ENCODE measurements around the gene TINCR.
A peak's percentile ranks its signal among the peaks of the same experiment; 100 is the strongest.

Gene TINCR

DNA sequence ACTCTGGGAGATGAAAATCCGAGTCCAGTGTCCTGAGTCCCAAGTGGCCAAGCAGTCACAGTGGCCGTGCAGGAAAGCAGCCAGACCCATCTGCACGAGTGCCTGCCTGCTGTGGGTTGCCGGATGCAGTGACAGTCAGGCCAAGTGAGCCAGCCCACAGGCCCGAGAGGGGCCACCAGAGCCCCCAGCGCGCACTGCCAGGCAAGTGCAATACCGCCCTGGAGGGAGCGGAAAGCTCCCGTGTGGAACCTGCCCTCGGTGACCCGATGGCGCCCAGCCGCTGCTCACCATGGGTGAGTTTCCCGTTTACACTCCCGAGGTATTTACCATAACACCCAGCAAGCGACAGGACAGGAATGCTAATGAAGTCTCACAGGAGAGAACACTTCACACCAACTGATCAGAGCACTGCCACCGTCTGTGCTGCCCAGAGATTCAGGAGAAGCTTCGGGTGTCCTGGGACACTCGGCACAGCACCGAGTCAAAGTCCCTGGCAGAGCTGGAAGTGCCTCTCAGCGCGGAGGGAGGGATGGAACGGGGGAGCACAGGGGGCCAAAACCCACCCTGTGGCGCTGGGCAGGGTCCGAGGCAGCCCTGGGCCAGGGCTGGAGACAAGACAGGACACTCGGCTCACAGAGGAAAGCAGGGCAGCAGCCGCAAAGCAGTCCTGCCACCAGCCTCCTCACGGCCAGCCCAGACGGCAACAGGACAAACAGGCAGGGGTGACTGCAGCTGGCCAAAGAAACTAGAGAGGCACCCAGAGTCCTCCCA lies 21.3 kb upstream of the TINCR start:
- no peak for DNase-seq

DNA sequence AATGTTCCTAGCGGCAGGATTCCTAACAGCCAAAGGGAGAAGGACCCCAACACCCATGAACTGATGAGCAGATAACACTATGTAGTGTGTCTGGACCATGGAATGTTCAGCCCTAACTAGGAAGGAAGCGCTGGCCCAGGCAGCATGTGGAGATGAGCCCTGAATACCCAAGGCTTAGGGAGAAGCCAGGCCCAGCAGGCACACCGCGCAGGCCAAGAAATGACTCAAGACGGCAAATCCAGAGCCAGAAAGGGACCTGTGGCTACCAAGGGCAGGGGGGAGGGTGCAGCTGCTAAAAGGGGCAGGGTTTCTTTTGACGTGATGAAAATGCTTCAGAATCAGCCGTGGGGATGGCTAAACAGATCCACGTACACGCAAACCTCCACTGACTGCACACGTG lies 20.7 kb upstream of the TINCR start:
- DNase-seq: no peak

DNA sequence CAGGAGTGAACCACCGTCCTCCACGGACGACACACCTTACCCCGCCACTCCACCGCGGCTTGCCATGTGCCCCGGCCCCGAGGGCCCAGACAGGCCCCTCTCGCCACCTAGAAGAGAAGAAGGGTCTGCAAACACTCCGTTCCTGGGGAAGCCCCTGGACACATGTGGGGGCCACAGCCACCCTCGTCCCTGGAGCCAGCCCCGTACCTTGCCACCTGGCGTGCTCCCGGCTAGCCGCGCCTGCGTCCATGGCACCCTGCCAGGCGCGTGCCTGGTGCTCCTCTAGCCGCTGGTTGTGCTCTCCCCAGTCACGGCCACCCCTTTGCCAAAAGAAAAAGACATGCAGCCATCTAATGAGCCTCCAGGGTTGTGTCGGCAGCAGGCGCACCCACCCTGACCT lies 19.9 kb upstream of the TINCR start:
- DNase-seq: no peak

DNA sequence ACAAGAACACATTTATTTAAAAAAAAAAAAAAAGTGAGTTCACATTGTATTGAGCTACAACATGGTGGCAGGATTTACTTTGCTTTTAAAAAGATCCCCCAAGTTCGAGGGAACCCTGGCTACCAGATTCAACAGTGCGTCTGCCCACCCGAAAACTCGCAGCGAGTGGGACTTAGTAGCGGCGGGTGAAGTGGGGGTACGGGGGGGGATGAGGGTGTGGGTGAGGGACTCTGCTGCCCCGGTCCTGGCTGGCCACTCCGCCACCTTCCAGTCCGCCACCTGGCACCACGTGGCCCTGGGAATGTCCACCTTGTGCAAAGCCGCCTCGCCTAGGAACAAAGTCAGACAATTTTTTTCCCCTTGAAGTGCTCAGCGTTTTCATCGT lies 19.3 kb upstream of the TINCR start:
- no peak for DNase-seq

DNA sequence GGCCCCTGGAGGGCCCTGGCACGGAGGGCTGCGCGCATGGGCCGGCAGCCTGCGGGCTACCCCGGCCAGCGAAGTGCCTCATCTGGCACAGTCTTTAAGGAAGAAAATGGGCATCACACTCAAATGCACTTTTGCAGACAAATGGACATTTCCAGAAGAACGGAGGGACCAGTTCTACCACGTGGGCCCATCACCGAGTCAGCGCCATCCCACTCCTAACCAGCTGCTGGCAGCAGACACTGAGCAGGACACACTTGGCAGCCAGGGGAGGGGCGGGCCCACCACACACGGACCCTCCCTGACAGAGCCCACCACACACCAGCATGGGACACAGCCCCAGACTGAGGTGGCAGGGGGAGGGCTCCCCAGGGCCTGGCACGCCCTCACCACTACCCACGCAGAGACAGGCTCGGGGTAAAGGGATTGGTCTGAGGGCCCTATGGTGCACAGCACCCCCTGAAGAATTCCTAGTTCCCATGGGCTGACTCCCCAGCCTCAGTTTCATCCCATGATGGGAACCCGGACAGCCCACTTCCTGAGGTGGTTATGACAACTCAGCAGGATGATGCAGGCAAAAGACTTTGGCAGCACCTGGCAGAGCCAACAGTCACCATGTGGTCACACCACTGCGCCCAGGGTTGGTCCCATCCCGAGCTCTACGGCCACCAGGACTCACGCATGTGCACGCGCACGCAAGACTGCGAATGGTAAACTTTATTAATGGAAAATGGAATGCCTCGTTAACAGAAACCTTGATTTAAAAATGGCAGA lies 18.7 kb upstream of the TINCR start:
- no peak for DNase-seq

DNA sequence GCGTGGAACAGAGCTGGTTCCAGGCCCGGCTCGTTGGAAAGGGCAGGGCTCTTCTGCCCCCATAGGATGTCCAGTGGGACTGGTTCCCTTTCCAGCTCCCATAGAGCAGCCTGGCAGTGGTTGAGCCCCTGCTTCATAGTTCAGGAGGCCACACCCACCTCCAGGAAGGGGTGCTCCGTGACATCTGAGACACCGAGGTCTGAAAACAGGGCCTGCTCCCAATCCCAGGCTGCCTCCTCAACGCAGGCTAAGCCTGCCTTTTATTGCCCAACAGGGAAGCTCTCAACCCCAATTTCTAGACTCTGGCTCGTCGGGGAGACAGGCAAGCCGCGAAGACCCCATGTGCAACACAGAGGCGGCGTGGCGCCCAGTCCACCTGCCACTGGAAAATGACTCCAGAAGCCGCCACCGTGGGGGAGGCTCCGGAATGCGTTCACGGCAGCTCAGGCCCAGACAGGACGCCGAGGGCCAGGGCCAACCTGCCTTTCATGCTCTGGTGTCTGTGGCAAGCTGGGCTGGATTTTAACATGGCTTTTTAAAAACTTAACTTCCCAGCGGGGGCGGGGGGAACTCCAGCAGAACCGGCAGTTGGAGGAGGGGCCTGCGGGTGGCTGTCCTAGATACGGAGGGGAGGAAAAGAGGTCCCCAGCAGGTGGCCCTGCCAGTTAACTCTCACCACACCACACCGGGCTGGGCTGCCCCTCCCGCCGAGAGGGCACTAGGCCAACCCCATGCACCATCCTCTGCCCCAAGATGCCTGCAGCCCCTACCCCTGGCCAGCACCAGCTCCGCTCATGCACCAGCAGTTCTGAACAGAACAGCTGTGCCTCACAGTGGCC lies 17.9 kb upstream of the TINCR start:
- DNase-seq: peak; percentile 54

DNA sequence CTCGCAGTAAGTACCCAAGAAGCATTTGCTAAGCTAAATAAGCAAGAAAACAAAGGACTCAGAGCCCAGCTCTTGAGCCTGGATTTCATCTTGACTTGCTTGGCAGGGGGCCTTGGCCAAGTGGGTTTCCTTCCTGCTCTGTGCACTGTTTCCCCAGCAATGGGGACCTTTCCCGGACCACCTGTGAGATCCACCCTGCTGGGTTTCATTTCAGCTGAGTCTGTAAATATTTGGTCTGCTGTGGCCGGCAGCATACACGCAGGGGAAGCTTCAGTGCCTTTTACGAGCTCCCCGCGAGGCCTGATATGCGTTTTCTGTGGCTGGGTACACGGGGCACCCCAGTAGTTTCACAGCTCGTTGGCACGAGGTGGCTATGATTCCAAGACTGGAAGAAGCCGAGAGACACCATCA lies 12.4 kb upstream of the TINCR start:
- DNase-seq: no peak

DNA sequence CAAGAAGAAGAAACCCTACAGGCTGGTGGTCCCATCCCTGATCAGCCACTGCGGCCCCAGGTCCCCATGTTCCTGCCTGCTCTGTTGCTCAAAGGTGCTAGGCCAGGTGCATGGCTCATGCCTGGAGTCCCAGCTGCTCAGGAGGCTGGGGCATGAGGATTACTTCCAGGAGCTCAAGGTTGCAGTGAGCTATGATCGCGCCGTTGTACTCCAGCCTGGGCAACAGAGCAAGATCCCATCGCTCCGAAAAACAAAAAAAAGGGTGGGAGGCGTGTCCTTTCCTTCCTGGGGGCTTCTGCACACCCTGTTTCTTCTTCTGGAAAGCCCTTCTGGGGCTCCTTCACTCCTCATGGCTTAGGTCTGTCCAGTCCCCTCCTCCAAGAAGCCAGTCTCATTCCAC lies 11.9 kb upstream of the TINCR start:
- DNase-seq: no peak

DNA sequence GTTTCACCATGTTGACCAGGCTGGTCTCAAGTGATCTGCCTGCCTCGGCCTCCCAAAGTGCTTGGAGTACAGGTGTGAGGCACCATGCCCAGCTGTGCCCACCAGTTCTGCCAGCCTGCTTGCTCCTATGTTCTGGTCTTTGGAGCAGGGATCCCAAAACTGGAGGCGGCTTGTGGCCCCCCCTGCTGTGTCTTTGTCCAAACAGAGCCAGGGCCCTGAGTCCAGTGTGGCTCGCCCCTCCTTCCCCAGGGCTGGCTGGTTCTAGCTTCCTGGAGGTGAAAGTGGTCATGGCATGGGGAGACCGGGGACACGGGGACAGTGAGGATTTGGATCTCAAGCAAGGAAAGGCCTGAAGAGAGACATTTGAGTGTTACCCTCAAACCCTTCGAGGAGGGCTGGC lies 11.5 kb upstream of the TINCR start:
- no peak for DNase-seq

DNA sequence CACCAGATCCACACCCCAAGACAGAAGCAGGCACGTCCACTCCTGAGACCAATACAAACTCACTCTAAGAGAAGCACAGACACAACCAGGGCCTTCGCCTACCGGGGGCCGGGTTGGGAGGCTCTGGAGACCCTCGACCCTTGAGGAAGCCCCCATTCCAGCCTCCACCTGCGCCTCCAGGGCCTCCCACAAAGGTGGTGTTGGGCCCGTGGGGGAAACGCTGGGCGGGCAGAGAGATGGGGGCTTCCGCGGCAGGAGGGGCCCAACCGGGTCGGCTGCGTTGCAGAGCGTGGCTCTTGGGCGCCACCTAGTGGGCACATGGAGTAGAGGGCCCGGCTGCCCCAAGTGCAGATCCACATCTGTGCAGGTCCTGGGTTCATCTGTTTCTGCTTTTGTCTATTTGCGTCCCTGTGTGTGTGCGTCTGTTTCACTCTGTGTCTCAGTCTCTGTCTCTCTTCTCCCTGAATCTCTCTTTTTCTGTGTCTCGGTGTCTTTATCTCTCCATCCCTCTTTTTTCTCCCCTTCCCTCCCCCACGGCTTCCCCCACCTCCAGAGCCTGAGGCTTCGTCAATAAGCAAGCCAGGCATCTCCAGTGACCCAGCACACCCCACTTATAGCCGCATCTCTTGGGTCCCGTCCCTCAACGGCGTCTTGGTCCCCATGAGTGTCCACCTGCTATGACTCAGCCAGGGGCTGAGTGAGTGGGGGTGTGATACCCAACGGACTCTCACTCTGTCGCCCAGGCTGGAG lies 10.5 kb upstream of the TINCR start:
- DNase-seq: peak; percentile 50

DNA sequence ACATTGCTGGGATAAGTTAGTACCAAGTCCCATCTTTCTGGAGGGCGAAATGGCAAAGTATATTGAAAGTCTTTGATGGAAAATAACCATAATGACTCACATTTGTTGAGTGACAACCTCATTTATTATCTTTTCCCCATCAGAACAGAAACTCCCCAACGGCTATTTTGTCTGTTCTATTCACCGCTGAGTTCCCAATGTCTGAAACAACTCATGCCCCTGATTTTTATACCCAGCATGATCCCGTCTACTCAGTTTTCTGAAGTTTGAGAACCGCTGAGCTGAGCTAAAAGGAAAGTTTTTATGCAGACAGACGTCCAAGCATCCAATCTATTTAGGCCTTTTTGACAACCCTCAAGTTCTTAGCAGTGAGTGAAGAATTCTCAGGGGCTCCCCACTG lies 7.8 kb upstream of the TINCR start:
- DNase-seq: no peak

DNA sequence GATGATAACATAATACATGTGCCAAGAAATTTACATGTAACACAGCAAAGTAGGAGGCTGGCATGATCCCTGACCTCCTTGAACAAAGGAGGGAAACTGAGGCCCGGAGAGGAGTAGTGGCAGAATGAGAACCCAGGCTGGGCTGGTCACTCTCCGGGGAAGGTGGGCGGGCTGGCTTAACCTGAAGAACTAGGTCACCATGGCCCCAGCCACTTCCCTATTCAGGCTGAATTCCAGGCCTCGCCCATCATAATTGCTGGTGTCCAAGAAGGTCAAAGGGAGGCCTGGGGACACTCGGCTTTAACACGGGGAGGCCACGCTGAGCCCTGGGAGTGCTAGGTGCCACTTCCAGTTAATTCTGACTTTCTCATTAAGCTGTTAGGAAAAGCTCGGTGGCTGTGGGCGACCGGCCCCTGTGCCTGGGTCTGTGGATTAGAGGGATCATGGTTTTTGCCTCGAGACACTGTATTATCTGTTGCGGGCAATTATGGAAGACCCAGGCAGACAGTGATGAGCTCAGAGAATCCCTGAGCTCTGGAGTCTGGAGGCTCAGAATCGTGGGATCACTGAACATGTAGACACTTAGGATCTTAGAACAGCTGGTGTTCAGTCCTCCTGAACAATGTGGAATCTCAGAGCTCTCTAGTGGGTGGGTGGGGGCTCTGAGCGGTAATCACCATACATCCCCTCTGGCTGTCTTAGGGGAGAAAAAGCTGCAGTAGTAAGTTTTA lies 5.0 kb upstream of the TINCR start:
- no peak for DNase-seq

DNA sequence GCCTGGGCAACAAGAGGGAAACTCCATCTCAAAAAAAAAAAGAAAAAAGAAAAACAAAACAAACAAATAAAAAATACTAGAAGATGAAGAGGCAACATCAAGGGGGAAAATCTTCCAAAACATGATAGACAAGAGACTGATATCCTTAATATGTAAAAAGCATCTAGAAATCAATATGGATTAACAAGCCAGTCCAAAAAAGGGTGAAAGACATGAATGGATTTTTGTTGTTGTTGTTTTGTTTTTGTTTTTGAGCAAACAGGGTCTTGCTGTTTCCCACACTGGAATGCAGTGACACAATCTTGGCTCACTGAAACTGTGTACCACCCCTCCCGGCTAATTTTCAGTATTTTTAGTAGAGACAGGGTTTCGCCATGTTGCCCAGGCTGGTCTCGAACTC lies 4.0 kb upstream of the TINCR start:
- DNase-seq: no peak

DNA sequence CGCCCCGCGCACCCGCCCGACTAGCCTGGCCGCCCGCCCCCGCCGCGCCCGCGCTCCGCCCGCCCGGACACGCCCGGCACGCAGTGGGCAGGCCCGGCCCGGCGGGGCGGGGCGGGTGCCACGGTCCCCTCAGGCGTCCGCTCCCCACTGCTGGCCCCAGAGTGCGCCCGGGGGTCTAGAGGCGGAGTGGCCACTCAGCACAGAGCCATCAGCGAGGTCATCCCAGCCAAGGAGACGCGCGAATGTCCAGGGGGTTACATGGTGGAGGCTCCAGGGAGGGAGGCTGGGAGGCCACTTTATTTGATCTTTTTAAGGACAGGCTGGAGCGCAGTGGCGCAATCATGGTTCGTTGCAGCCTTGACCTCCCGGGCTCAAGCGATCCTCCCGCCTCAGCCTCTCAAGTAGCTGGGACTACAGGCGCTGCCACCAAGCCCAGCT lies 236 bp upstream of the TINCR start:
- no peak for DNase-seq

DNA sequence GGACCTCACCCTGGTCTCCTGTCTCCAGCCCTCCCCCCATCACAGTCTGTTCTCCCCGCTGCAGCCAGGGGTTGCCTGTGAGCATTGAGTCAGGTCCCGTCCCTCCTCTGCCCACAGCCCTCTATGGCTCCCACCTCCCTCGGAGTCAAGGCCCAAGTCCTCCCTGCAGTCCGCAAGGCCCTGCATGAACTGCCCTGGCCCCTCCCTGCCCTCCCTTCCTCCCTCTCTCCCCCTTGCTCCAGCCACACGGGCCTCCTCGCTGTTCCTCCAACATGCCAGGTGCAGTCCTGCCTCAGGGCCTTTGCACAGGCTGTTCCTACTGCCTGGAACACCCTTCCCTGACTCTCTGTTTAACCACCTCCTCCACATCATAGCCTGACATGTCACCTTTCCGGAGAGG lies 2.8 kb downstream of the TINCR start:
- DNase-seq: no peak

DNA sequence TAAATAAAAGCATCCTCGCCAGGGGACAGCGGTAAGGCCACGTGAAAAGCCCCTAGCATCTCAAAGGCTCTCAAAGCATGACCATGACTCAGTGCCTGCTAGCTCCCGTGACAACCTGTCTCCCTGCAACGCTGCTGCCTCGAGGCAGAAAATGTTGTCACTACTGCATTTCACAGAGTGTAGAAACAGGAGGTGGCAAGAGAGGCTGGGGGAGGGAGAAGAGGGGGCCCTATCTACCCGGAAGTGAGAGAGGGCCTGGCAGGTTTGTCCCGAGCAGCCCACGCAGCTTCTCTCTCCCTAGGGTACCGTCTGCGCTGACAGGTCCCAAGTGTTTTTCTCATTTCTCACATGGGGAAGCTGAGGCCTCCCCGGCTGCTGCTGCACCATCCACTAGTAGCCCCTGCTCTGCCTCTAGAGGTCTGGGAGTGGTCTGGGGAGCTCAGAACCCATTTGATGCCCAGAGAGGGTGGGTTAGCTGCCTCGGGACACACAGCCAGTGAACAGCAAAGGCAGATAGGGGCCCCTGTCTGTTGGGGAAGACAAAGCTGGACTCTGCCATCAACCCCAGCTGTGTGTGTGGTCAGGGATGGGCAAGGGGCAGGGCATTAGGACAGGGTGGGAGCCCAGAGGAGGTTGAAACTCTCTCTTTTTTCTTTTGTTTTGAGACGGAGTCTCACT lies 3.7 kb downstream of the TINCR start:
- no peak for DNase-seq

DNA sequence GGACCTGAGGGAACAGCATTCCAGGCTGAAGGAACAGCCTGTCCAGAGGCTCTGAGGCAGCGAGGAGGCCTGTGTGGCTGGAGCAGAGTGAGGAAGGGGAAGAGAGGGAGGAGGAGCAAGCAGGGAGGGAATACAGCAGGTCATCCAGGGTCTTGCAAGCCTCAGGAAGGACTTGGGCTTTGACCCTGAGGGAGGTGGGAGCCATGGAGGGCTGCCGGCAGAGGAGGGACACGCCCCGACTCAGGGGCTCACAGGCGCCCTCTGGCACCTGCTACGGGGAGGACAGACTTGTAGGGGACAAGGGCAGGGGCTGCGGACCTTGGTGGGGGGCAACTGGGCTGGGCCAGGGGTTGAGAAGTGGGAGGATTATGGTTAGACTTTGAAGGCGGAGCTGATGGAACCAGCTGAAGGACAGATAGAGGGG lies 4.7 kb downstream of the TINCR start:
- DNase-seq: no peak

DNA sequence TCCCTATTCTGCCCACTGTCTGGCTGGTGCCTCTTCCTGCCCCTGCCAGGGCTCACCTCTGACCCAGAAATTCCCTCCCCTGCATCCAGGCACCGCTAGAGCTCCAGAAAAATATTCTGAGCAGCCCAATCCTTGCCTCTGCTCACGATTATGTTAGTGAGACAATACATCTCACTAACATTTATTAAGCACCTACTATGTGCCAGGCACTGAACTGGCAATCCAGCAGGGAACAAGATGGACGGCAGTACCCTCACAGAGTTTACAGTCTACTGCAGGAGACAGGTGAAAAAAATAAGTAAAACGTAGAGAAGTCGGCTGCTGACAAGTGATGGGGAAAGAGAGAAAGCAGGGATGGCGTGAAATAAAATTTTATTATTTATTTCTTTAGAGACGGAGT lies 5.5 kb downstream of the TINCR start:
- no peak for DNase-seq

DNA sequence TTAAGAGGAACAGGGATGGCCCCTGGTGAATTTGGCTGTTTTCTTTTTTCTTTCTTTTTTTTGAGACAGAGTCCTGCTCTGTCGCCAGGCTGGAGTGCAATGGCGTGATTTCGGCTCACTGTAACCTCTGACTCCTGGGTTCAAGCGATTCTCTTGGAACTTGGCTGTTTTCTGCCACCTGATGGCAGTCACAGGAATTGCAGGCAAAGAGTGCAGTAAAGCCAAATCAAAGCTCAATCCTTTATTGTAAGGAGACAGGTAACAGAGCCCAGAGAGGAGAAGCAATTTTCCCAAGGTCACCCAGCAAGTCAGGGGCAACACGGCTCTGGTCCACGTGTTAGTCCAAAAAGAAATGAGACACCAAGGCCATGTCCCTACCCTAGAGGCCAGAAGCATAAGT lies 6.2 kb downstream of the TINCR start:
- no peak for DNase-seq

DNA sequence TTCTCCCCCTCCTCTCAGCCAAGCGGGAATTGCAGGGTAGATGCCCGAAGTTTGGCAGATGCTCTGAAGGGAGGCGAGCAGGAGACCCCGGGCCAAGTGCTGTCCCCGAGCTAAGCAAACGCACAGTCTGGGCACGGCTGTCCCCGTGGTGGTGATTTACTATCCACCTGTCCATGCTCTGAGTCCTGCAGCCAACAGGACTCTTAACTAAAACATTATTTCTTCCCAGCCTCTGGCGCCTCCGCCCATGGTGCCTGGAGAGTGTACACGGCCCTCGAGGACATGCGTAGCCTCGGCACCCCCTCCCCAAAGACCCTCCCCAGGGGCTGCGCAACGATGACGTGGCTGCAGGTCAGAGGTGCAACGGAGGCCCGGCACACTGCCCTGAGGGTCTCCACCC lies 7.6 kb downstream of the TINCR start:
- DNase-seq: no peak

DNA sequence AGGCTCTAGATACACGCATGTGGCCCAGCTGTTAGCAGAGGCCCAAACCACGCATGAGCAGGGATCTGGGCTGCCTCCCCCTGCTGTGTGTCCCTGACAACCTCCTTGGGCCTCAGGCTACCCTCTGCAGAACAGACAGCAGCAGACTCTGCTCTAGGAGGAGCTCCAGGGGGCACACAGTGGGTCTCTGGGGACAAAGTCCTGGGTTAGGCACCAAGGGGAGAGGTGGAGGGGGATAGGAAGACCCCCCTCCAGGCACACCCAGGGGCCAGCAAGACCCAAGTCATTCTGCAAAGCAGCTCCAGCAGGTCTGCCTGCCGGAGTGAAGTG lies 8.0 kb downstream of the TINCR start:
- DNase-seq: no peak

Measured in central memory CD4-positive, alpha-beta T cell (primary cell).